HEK293 (cell line): ENCODE results near the gene EIF4E3.

Source experiments
- GLI2 ChIP-seq: fragments of 450-650 bp; formaldehyde crosslinking; IDR thresholded peaks from 2 replicates; pipeline ENCODE4; 2017; ENCODE audit warnings: missing biosample characterization, missing genetic modification characterization, low read depth, borderline replicate concordance
- KLF16 ChIP-seq: fragments of 450-650 bp; formaldehyde crosslinking; IDR thresholded peaks from 2 replicates; pipeline ENCODE4 v1.5.1; 2017; ENCODE audit warnings: missing biosample characterization, missing genetic modification characterization
- ZNF19 ChIP-seq: fragments of 450-650 bp; formaldehyde crosslinking; IDR thresholded peaks from 2 replicates; pipeline ENCODE4; 2016; ENCODE audit warnings: missing biosample characterization, missing genetic modification characterization, low read depth
- ZNF221 ChIP-seq: fragments of 450-650 bp; formaldehyde crosslinking; IDR thresholded peaks from 2 replicates; pipeline ENCODE4 v1.5.1; 2017; ENCODE audit warnings: missing biosample characterization, missing genetic modification characterization, borderline replicate concordance
- ZNF223 ChIP-seq: fragments of 450-650 bp; formaldehyde crosslinking; IDR thresholded peaks from 2 replicates; pipeline ENCODE4 v1.5.1; 2016; ENCODE audit warnings: missing biosample characterization, missing genetic modification characterization
- ZNF707 ChIP-seq: fragments of 450-650 bp; formaldehyde crosslinking; IDR thresholded peaks from 2 replicates; pipeline ENCODE4 v1.5.1; 2016; ENCODE audit warnings: missing biosample characterization, missing genetic modification characterization
- TF ChIP-seq, protein P1 (sequence below): fragments of 450-650 bp; formaldehyde crosslinking; IDR thresholded peaks from 2 replicates; pipeline ENCODE4 v1.5.1; 2016; ENCODE audit warnings: missing biosample characterization, missing genetic modification characterization

DNA sequence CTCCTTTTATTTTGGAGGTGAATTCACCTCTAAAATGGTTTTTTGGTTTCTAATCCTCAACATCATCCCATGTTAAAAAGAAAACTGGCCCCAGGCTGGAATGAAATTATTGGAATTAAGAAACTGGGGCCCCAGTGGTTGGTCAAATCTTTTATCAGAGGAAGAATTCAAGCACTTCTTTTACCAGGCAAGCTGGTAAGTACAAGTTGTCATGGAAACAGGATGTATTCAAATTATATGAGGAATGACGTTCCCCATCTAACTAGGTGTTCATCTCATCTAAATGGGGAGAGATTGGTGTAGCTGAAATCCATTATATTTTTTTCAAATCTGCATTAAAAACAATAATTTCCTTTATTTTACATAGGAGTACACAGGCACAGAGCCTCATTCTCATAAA lies 9.7 kb upstream of the EIF4E3 start:
- TF ChIP-seq ZNF19 (no peak), ZNF221 (tag by site-specific recombination) (no peak), GLI2 (no peak), ZNF223 (tag by site-specific recombination) (no peak), KLF16 (no peak), ZNF707 (tag by site-specific recombination) (no peak)
- TF ChIP-seq, protein P1, sequence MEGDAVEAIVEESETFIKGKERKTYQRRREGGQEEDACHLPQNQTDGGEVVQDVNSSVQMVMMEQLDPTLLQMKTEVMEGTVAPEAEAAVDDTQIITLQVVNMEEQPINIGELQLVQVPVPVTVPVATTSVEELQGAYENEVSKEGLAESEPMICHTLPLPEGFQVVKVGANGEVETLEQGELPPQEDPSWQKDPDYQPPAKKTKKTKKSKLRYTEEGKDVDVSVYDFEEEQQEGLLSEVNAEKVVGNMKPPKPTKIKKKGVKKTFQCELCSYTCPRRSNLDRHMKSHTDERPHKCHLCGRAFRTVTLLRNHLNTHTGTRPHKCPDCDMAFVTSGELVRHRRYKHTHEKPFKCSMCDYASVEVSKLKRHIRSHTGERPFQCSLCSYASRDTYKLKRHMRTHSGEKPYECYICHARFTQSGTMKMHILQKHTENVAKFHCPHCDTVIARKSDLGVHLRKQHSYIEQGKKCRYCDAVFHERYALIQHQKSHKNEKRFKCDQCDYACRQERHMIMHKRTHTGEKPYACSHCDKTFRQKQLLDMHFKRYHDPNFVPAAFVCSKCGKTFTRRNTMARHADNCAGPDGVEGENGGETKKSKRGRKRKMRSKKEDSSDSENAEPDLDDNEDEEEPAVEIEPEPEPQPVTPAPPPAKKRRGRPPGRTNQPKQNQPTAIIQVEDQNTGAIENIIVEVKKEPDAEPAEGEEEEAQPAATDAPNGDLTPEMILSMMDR (tag by site-specific recombination) = no peak
